Left lung (tissue), 10 donors: ENCODE data around the gene PDE4D. TPM values are rescaled to one million over a fixed set of nuclear protein-coding genes. Genes with fewer than 3 reads are reported as not detected.
A peak's percentile ranks its signal among the peaks of the same experiment; 100 is the strongest.

Source experiments
- ATAC-seq: fragments of 200-7000 bp; cut with Tn5 transposase; one replicate; pipeline ENCODE4 v1.9.1; 2020; ENCODE audit warnings: moderate library complexity
- DNase-seq, 4 donors: peaks; one replicate each; pipeline ENCODE4 v3.0.0-alpha.2; 2013 to 2020
- H3K27ac ChIP-seq, 2 donors: fragments of 200-600 bp; sonication (generic) in 1 of 2; one replicate each; pipeline versions ENCODE4 v1.5.0 to v1.8.0; 2020 to 2021
- H3K27me3 ChIP-seq, 2 donors: fragments of 200-600 bp; sonication (generic) in 1 of 2; one replicate each; pipeline versions ENCODE4 v1.5.0 to v1.8.0; 2020 to 2021
- H3K36me3 ChIP-seq, 2 donors: fragments of 200-600 bp; sonication (generic) in 1 of 2; one replicate each; pipeline versions ENCODE4 v1.5.0 to v1.8.0; 2020 to 2021
- H3K4me1 ChIP-seq, 2 donors: fragments of 200-600 bp; one replicate each; pipeline ENCODE4 v1.8.0; 2021
- H3K4me3 ChIP-seq, 2 donors: fragments of 200-600 bp; sonication (generic) in 1 of 2; one replicate each; pipeline versions ENCODE4 v1.5.0 to v1.8.0; 2020 to 2021; ENCODE audit warnings: mild to moderate bottlenecking in 1 of 2
- H3K9me3 ChIP-seq, 2 donors: fragments of 200-600 bp; sonication (generic) in 1 of 2; one replicate each; pipeline versions ENCODE4 v1.5.0 to v1.8.0; 2020 to 2021
- intact Hi-C, 2 donors: fragments of 100-400 bp; cut with DNase I; formaldehyde crosslinking; loops; one replicate each; pipeline versions ENCODE4 v1.11.2 to v1.14.2; 2022
- polyA plus RNA-seq, 6 donors: library from polyadenylated mRNA; unstranded; fragments of 120-200 nt; gene quantifications; one replicate each; pipeline ENCODE4 v1.2.1, GENCODE V29; 2013; ENCODE audit not compliant: insufficient read length in 6 of 6
- total RNA-seq, 2 donors: library from RNA; stranded (reverse); fragmentation: NEBNext Ultra II Directional; extraction: Animal tissue kit (Norgen Biotek cat#: 25700); gene quantifications; one replicate each; pipeline ENCODE4 v1.2.1, GENCODE V29; 2021
- TF ChIP-seq, protein P1 (sequence below), 2 donors: fragments of 200-600 bp; sonication (generic) in 1 of 2; IDR thresholded peaks; one replicate each; pipeline versions ENCODE4 v1.5.0 to v1.8.0; 2021; ENCODE audit warnings: antibody characterized with exemption in 2 of 2
- donor health status: DM: no; HTN: yes; CAD: no.
- donor health status: DM: no; HTN: no; CAD: no.

PDE4D gene
- total and polyA plus RNA-seq, 8 donors, result 21.4 to 57.1 (median 25.4) TPM

GRCh38 chr5:59246145-59246869 lies 647.2 kb downstream of the PDE4D start:
- H3K4me3 ChIP-seq, result no peak overlapping the region
- intact Hi-C loops, result no loop called here
- TF ChIP-seq, protein P1, sequence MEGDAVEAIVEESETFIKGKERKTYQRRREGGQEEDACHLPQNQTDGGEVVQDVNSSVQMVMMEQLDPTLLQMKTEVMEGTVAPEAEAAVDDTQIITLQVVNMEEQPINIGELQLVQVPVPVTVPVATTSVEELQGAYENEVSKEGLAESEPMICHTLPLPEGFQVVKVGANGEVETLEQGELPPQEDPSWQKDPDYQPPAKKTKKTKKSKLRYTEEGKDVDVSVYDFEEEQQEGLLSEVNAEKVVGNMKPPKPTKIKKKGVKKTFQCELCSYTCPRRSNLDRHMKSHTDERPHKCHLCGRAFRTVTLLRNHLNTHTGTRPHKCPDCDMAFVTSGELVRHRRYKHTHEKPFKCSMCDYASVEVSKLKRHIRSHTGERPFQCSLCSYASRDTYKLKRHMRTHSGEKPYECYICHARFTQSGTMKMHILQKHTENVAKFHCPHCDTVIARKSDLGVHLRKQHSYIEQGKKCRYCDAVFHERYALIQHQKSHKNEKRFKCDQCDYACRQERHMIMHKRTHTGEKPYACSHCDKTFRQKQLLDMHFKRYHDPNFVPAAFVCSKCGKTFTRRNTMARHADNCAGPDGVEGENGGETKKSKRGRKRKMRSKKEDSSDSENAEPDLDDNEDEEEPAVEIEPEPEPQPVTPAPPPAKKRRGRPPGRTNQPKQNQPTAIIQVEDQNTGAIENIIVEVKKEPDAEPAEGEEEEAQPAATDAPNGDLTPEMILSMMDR (IDR thresholded peaks at IDR 0.05), result no peak
- H3K4me1 ChIP-seq, result peaks cover 0 to 6% of the 10 kb centered on the region in 2 donors
- no peak overlapping the region for H3K27ac ChIP-seq
- H3K36me3 ChIP-seq, result no peaks in the 10 kb centered on the region
- no peaks in the 10 kb centered on the region for H3K9me3 ChIP-seq
- ATAC-seq, result no peak
- no peaks in the 10 kb centered on the region for H3K27me3 ChIP-seq
- no peak for DNase-seq

DNA sequence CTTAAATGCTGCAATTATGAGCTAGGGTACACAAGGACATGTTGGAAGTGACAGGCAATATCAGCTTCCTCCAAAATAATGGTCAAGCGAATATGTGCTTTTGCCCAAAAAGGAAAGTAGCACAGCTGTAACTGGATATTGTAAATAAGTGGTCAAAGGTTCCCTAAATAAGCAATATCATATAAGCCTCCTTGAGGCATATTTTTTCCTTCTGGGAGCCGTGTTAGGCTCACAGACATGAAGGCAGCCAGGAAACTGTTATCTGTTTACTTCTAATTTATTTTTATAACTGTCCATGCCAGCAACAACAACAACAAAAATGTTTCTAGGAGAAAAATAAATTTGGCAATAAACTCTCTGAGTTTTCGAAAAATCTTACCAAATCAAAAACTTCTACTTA lies 648.3 kb downstream of the PDE4D start:
- DNase-seq (peak in 1 of 4 donors; percentile 24), ATAC-seq (no peak)

GRCh38 chr5:59241552-59241951 lies 652.0 kb downstream of the PDE4D start:
- DNase-seq, result no peak
- intact Hi-C loops, result no loop called here
- Histone ChIP-seq H3K4me1 (peaks cover 0 to 6% of the 10 kb centered on the region in 2 donors), H3K27ac (no peak overlapping the region), H3K9me3 (no peaks in the 10 kb centered on the region), H3K27me3 (no peaks in the 10 kb centered on the region), H3K36me3 (no peaks in the 10 kb centered on the region), H3K4me3 (no peak overlapping the region)
- ATAC-seq, result no peak
- TF ChIP-seq, protein P1 (IDR thresholded peaks at IDR 0.05), result no peak

More for the DNA sequence above, 648.3 kb downstream of the PDE4D start:
- Histone ChIP-seq H3K9me3 (no peaks in the 10 kb centered on the region), H3K27ac (no peak overlapping the region), H3K4me3 (no peak overlapping the region), H3K4me1 (peaks cover 0 to 6% of the 10 kb centered on the region in 2 donors), H3K27me3 (no peaks in the 10 kb centered on the region), H3K36me3 (no peaks in the 10 kb centered on the region)
- TF ChIP-seq, protein P1 (IDR thresholded peaks at IDR 0.05), result no peak
- intact Hi-C loops, result no loop called here

DNA sequence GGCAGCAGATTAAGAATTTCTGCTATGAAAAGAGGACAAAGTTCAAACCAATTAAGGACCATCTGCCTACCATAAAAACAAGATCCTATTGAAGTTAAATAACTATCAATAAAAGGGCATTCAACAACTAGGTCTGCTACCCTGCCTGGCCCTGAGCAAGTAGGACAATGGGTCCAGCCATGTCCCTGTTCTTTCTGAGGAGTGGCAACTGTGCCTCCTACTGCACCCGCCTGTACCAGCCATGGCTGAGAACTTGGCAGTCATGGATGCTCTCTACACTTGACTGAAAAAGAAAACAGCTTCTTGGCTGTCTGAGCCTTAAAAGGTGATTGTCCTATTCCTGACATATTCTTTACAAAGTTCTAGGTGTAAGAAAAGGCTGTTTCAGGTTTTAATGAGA lies 652.4 kb downstream of the PDE4D start:
- TF ChIP-seq, protein P1 (IDR thresholded peaks at IDR 0.05), result no peak
- Histone ChIP-seq H3K4me3 (no peak overlapping the region), H3K36me3 (no peaks in the 10 kb centered on the region), H3K9me3 (no peaks in the 10 kb centered on the region), H3K27me3 (no peaks in the 10 kb centered on the region), H3K4me1 (peaks cover 0 to 6% of the 10 kb centered on the region in 2 donors), H3K27ac (no peak overlapping the region)
- ATAC-seq (no peak), DNase-seq (no peak)
- intact Hi-C loops, result no loop called here

DNA sequence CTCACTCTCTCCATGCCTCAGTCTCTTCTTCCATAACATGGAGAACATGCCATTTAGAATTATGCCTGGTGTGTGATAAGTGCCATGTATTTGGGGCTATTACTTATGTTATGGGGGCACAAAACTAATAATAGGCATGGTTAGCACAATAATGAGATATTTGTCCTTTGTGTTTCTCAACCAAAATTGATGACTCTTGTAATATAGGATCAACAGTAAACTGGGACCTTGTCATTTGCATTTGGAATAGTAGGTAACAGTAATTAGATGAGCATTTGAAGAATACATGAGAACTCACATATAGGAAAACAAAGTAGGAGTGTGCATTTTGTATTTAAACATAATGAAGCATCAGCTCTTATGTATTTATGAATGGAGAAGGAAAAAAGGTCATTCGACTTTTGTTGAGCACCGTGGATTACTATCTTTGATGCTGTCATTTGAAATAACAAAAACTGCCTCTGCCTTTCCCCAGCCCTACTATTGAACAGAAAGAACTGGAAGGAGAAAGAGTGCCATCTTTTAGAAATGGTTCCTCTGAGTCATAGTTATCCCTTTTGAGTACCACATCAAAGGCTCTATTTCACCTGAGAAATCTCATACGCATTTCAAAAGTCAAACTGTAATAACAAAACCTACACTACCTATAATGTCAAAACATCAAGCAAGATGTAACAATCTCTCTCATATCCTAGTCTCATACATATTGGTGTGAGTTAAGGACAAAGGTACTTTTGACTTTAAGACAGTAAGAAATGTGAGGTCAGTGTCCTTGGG lies 655.2 kb downstream of the PDE4D start:
- no peaks in the 10 kb centered on the region for H3K36me3 ChIP-seq
- H3K27ac ChIP-seq, result no peak overlapping the region
- TF ChIP-seq, protein P1 (IDR thresholded peaks at IDR 0.05), result no peak
- H3K4me1 ChIP-seq, result no peaks in the 10 kb centered on the region
- H3K4me3 ChIP-seq, result no peak overlapping the region
- ATAC-seq (no peak), DNase-seq (no peak)
- intact Hi-C loops, result no loop called here
- H3K27me3 ChIP-seq, result no peaks in the 10 kb centered on the region
- no peaks in the 10 kb centered on the region for H3K9me3 ChIP-seq
